Left lobe of liver (tissue), 2 donors: ENCODE data around the gene NDUFA7. TPM values are rescaled to one million over a fixed set of nuclear protein-coding genes. Genes with fewer than 3 reads are reported as not detected.
"Not testable (repeated sequence)": the region's sequence is repeated elsewhere in the genome, so short reads cannot be mapped to it uniquely, and the experiment has no call there.

Source experiments
- ATAC-seq: fragments of 200-7000 bp; cut with Tn5 transposase; one replicate; pipeline ENCODE4 v1.9.1; 2020; ENCODE audit warnings: mild to moderate bottlenecking, moderate library complexity
- DNase-seq: peaks from one replicate; pipeline ENCODE4 v3.0.0-alpha.2; 2020; ENCODE audit warnings: low spot score
- total RNA-seq: library from RNA; stranded (reverse); gene quantifications from one replicate; pipeline ENCODE4 v1.2.1, GENCODE V29; 2021
- donor health status: DM: no; HTN: no; CAD: no; lungs with moderate emphysema.
- donor health status: DM: no; HTN: yes; CAD: no.

NDUFA7 gene
- 28.5 TPM for total RNA-seq

- DNase-seq (peak; percentile 98), ATAC-seq (peak; percentile 90)
Measured at GRCh38 chr19:8321067-8321985, at the start of gene NDUFA7, which contains the start of gene RPS28. Gene NDUFA7, minus strand, starts transcription at chr19:8321375. Its CDS starts 17 bp downstream, at chr19:8321358. Gene RPS28, plus strand, starts transcription at chr19:8321496. Its CDS starts 35 bp downstream, at chr19:8321531.

- peak; percentile 3 for ATAC-seq
- DNase-seq, result no peak
Measured at GRCh38 chr19:8370176-8371010, 49.2 kb upstream of the NDUFA7 start.

GRCh38 chr19:8367327-8368001, 46.3 kb upstream of the NDUFA7 start:
- ATAC-seq, result peak; percentile 40

GRCh38 chr19:8366961-8367326, 45.8 kb upstream of the NDUFA7 start:
- ATAC-seq, result peak; percentile 3
- DNase-seq, result no peak

More at GRCh38 chr19:8367327-8368001, 46.3 kb upstream of the NDUFA7 start:
- peak; percentile 91 for DNase-seq

DNA sequence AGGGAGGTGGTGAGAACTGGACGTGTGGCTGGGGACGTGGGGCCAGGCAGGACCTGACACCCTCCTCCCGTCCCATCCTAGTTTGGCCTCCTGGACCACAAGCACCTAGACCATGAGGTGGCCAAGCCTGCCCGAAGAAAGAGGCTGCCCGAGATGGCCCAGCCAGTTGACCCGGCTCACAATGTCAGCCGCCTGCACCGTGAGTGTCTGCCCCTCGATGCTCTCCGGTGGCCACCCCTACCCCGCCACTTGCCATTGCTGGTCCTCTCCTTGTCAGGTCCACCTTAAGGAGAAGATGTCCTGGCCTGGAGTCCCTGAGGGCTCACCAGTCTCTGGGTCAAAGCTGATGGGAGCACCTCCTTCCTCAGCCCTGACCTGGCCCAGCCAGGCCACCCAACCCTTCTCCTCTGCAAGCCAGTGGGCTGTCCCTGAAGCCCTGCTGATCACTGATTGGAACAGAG, 45.0 kb upstream of the NDUFA7 start:
- DNase-seq (peak; percentile 51), ATAC-seq (no peak)

- ATAC-seq, result peak; percentile 66
Measured at GRCh38 chr19:8363803-8364771, 42.9 kb upstream of the NDUFA7 start, which contains the start of gene ANGPTL4. Gene ANGPTL4, plus strand, starts transcription at chr19:8364155. Its CDS starts 167 bp downstream, at chr19:8364322.

GRCh38 chr19:8361921-8362793, 41.0 kb upstream of the NDUFA7 start:
- DNase-seq (peak; percentile 98), ATAC-seq (peak; percentile 61)

More at GRCh38 chr19:8363803-8364771, 42.9 kb upstream of the NDUFA7 start, which contains the start of gene ANGPTL4:
- peak; percentile 89 for DNase-seq

GRCh38 chr19:8360196-8360595, 39.0 kb upstream of the NDUFA7 start:
- no peak for DNase-seq
- ATAC-seq, result no peak

GRCh38 chr19:8358948-8359347, 37.8 kb upstream of the NDUFA7 start:
- no peak for DNase-seq
- no peak for ATAC-seq

GRCh38 chr19:8357007-8357521, 35.9 kb upstream of the NDUFA7 start:
- ATAC-seq (peak; percentile 14), DNase-seq (no peak)

- ATAC-seq (peak; percentile 47), DNase-seq (peak; percentile 57)
Measured at GRCh38 chr19:8355631-8356402, 34.6 kb upstream of the NDUFA7 start.

DNA sequence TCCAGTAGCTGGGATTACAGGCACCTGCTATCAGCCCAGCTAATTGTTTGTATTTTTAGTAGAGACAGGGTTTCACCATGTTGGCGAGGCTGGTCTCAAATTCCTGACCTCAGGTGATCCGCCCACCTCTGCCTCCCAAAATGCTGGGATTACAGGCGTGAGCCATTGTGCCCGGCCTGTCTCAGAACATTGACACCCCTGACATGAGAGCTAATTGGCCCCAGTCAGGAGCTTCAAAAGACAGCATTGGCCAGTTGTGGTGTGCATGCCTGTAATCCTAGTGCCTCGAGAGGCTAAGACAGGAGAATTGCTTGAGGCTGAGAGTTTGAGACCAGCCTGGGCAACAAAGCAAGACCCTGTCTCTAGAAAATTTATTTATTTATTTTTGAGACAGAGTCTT, 31.7 kb upstream of the NDUFA7 start:
- not testable (repeated sequence) for DNase-seq, ATAC-seq

GRCh38 chr19:8352134-8352827, 31.1 kb upstream of the NDUFA7 start:
- no peak for DNase-seq
- ATAC-seq, result no peak

- ATAC-seq, DNase-seq: not testable (repeated sequence)
Measured at GRCh38 chr19:8349629-8350372, 28.6 kb upstream of the NDUFA7 start.

GRCh38 chr19:8343483-8343844, 22.3 kb upstream of the NDUFA7 start:
- DNase-seq, result no peak

More at GRCh38 chr19:8343483-8343844, 22.3 kb upstream of the NDUFA7 start:
- no peak for ATAC-seq
